Eye (tissue), 1 donor: Measurements from ENCODE around the gene ANKHD1.
"Not testable (repeated sequence)": the region's sequence is repeated elsewhere in the genome, so short reads cannot be mapped to it uniquely, and the experiment has no call there.

Experiments used
- DNase-seq: peaks from one replicate; pipeline ENCODE4 v3.0.0-alpha.2; 2015

Gene ANKHD1

GRCh38 chr5:140423609-140424008 lies 22.0 kb downstream of the ANKHD1 start:
- no peak for DNase-seq

- DNase-seq: no peak
These were observed 22.5 kb downstream of the ANKHD1 start for GRCh38 chr5:140424135-140424534.

GRCh38 chr5:140427726-140428125 lies 26.1 kb downstream of the ANKHD1 start:
- DNase-seq: not testable (repeated sequence)

GRCh38 chr5:140429724-140430123 lies 28.1 kb downstream of the ANKHD1 start:
- no peak for DNase-seq

GRCh38 chr5:140432212-140432611 lies 30.6 kb downstream of the ANKHD1 start:
- DNase-seq: no peak

- no peak for DNase-seq
These were observed 31.3 kb downstream of the ANKHD1 start for GRCh38 chr5:140432916-140433315.

- DNase-seq: not testable (repeated sequence)
These were observed 55.7 kb downstream of the ANKHD1 start for GRCh38 chr5:140457368-140457767.

- DNase-seq: no peak
These were observed 65.5 kb downstream of the ANKHD1 start for GRCh38 chr5:140466981-140467742.

GRCh38 chr5:140468188-140468587 lies 66.6 kb downstream of the ANKHD1 start:
- DNase-seq: no peak

- DNase-seq: no peak
These were observed 67.6 kb downstream of the ANKHD1 start for GRCh38 chr5:140469259-140469658.

- DNase-seq: no peak
These were observed 78.8 kb downstream of the ANKHD1 start for GRCh38 chr5:140480310-140481014.

- no peak for DNase-seq
These were observed 80.1 kb downstream of the ANKHD1 start for GRCh38 chr5:140481758-140482157.

GRCh38 chr5:140483055-140483454 lies 81.4 kb downstream of the ANKHD1 start:
- no peak for DNase-seq

GRCh38 chr5:140488141-140488540 lies 86.5 kb downstream of the ANKHD1 start:
- not testable (repeated sequence) for DNase-seq

GRCh38 chr5:140488914-140489313 lies 87.3 kb downstream of the ANKHD1 start:
- no peak for DNase-seq

- no peak for DNase-seq
These were observed 96.3 kb downstream of the ANKHD1 start for GRCh38 chr5:140497897-140498296.

- no peak for DNase-seq
These were observed 97.0 kb downstream of the ANKHD1 start for GRCh38 chr5:140498591-140498990.

- no peak for DNase-seq
These were observed 101.2 kb downstream of the ANKHD1 start for GRCh38 chr5:140502834-140503233.

GRCh38 chr5:140509898-140510297 lies 108.3 kb downstream of the ANKHD1 start:
- no peak for DNase-seq

GRCh38 chr5:140513124-140513523 lies 111.5 kb downstream of the ANKHD1 start:
- no peak for DNase-seq

GRCh38 chr5:140524003-140524402 lies 122.4 kb downstream of the ANKHD1 start:
- no peak for DNase-seq

- DNase-seq: no peak
These were observed 138.6 kb downstream of the ANKHD1 start for GRCh38 chr5:140540227-140540626.

- DNase-seq: no peak
These were observed 141.3 kb downstream of the ANKHD1 start for GRCh38 chr5:140542972-140543371.

GRCh38 chr5:140544986-140545385 lies 143.4 kb downstream of the ANKHD1 start:
- no peak for DNase-seq
